GM19238 (cell line): ENCODE data around the gene NANOG.
"Not testable (repeated sequence)": the region's sequence is repeated elsewhere in the genome, so short reads cannot be mapped to it uniquely, and the experiment has no call there.

Source experiments
- DNase-seq: peaks from one replicate; pipeline ENCODE4 v3.0.0; 2011; ENCODE audit warnings: low spot score; ENCODE audit not compliant: insufficient read length

The NANOG gene

GRCh38 chr12:7788884-7789528, at the start of gene NANOG:
Gene NANOG (plus strand): TSS chr12:7789402. CDS start chr12:7789615, 213 bp downstream.
- DNase-seq = not testable (repeated sequence)

DNA sequence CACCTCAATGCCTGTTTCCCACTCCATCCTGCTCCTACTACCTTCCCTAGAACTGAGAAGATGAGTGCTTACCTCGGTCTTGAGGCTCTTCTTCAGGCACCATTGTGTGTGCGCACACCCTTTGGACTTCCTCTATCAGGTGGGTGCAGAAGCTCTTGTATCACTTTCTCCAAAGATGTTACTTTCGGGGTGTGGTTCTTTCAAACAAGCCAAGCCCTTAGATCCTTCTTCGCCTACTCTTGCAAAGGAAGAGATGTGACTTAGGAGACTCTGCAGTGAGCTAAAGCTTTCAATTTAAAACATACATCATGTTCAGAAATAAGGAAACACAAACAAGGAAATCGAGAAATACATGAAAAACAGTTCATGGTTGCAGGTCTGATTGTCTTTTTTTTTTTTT, 42.0 kb upstream of the NANOG start, which contains the start of gene CLEC4C:
Gene CLEC4C, minus strand, starts transcription at position 130 of the 400 bp plus-strand sequence. Its CDS starts 27 bp downstream, at position 103.
- DNase-seq = peak; percentile 7

DNA sequence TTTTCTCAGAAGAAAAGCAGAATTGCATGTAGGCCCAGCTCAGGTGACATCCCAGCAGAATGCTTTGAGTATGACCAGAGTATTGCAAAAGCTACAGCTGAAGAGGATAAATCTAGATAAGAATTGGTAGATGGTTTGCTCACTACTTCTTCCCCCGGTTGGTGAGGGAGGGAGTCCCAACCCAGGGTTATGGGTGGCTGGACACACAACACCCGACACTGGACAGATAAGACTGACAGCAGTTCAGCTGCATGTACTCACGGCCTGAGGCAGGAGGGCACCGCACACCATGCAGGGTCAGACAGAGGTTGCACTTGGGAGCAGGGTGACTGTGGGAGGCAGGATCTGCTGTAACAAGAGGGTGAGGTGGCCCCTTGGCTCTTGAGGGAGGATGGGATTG, 40.4 kb upstream of the NANOG start:
- no peak for DNase-seq

- peak; percentile 10 for DNase-seq
These were observed 39.8 kb upstream of the NANOG start for GRCh38 chr12:7749442-7749841.

DNA sequence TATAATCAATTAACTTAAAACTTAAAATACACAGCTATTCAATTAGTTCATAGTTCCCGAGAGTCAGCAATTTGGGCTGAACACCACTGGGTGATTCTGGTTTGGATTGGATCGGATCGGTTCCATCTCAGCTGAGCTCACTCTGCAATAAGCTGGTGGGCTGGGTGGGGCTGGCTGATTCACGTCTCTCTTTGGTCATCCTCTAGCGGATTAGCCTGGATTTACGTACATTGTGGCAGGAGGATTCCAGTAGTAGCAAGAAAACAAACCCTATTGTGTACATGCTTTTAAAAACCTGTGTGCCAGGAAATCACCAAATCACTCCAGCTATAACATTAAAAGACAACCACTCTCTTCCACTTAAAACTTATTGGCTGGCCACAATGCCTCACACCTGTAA, 38.9 kb upstream of the NANOG start:
- no peak for DNase-seq

DNA sequence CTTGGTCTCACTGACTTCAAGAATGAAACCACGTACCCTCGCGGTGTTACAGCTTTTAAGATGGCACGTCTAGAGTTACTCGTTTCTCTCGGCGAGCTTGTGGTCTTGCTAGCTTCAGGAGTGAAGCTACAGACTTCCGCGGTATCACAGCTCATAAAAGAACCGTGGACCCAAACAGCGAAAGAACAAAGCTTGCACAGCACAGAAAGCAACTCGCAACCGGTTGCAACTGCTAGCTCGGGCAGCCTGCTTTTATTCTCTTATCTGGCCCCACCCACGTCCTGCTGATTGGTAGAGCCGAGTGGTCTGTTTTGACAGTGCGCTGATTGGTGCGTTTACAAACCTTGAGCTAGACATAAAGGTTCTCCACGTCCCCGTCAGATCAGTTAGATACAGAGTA, 37.8 kb upstream of the NANOG start:
- no peak for DNase-seq

- DNase-seq = not testable (repeated sequence)
These were observed 37.0 kb upstream of the NANOG start for GRCh38 chr12:7751941-7752922.

GRCh38 chr12:7755668-7756067, 33.5 kb upstream of the NANOG start:
- DNase-seq = not testable (repeated sequence)

DNA sequence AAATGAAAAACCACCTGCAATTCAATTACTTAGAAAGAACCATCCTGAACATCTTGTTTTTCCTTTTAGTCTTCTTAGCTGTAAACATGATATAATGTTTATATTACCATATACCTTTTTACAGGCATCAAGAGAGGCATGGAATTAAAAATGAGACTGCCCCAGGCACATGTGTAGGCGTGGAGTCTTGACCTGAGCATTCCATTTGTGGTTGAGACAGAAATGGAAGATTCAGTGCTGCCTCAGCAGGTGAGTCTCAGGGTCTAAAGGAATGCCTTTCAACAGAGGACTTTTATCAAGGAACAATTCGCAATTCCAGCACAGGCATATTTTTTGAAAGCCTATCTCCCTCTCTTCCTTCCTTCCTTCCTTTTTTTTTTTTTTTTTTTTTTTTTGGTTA, 32.2 kb upstream of the NANOG start:
- DNase-seq = no peak

DNA sequence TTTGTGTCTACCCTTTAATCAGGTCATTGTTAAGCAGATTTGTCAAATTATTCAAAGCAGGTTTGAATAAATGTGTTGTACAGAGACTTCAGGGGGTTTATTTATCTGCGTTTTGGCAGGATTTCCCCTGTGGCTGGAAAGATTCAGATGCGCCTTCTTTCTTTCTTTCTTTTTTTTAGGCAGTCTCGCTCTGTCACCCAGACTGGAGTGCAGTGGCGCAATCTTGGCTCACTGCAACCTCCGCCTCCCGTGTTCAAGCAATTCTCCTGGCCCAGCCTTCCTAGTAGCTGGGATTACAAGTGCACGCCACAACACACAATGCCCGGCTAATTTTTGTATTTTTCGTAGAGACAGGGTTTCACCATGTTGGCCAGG, 30.4 kb upstream of the NANOG start:
- DNase-seq = no peak

GRCh38 chr12:7769999-7770398, 19.2 kb upstream of the NANOG start:
- no peak for DNase-seq

DNA sequence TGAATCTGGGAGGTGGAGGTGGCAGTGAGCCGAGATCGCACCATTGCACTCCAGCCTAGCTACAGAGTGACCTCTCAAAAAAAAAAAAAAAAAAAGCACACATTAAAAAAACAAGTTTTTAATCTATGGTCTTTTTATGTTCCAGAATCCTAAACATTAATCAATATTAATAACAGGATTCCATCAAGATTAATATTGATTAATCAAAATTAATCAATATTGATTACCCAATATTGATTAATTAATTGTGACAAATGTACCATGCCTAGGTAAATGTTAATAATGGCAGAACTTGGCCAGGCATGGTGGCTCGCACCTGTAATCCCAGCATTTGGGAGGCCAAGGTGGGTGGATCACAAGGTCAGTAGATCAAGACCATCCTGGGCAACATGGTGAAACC, 7.9 kb upstream of the NANOG start:
- no peak for DNase-seq

GRCh38 chr12:7782055-7782454, 7.1 kb upstream of the NANOG start:
- no peak for DNase-seq

GRCh38 chr12:7783433-7783832, 5.8 kb upstream of the NANOG start:
- not testable (repeated sequence) for DNase-seq

- no peak for DNase-seq
These were observed 4.5 kb upstream of the NANOG start for GRCh38 chr12:7784701-7785100.

DNA sequence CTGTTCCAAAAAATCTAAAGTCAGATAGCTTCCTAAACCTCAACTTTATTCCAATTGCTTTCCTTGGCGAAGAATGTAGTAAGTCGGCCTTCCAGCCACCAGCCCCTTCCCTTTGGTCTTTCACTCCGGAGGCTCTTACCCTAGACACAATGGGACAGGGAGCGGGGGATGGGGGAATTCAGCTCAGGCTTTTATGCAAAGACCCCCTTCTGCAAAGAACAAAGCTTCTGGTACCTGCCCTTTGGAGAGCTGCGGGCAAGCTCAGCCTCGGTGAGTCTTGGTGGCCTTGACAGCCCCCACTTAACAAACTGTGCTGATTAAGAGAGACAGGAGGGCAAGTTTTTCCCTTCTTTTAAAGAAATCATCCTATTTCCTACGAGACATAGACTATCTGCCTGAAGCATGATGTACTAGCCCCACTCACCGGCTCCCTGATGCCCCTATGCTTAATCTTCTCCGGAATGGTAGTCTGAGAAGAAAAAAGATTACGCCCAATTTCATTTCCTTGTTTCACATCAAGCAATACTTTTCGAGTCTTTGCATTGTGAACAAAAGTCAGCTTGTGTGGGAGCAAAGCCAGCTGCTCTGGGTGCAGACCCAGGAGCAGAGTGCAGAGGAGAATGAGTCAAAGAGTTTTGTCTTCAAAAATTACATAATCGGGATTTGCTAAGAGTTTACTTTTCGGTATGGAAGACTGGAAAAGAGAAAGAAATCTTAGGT, 1.5 kb upstream of the NANOG start:
- DNase-seq = no peak

DNA sequence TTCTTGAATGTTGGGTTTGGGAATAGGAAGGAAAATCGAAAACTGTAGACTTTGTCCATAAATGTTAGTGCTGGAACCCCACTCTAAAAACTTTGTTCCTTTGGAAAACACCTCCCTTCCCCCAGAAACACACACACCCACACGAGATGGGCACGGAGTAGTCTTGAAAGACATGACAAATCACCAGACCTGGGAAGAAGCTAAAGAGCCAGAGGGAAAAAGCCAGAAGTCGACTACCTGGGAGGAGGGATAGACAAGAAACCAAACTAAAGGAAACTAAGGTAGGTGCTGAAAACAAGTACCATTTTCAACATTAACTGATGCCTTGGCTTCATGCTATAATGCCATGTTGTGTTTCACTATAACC, 925 bp upstream of the NANOG start:
- DNase-seq = no peak

- DNase-seq = no peak
These were observed 4.0 kb downstream of the NANOG start for GRCh38 chr12:7793211-7793610.

DNA sequence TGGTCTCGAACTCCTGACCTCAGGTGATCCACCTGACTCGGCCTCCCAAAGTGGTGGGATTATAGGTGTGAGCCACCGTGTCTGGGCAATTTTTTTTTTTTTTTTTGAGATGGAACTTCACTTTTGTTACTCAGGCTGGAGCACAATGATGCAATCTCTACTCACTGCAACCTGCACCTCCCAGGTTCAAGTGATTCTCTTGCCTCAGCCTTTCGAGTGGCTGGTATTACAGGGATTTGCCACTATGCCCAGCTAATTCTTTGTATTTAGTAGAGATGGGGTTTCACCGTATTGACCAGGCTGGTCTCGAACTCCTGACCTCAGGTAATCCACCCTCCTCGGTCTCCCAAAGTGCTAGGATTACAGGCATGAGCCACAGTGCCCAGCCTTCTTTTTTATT, 8.1 kb downstream of the NANOG start:
- not testable (repeated sequence) for DNase-seq

- DNase-seq = no peak
These were observed 8.6 kb downstream of the NANOG start for GRCh38 chr12:7797698-7798398.

DNA sequence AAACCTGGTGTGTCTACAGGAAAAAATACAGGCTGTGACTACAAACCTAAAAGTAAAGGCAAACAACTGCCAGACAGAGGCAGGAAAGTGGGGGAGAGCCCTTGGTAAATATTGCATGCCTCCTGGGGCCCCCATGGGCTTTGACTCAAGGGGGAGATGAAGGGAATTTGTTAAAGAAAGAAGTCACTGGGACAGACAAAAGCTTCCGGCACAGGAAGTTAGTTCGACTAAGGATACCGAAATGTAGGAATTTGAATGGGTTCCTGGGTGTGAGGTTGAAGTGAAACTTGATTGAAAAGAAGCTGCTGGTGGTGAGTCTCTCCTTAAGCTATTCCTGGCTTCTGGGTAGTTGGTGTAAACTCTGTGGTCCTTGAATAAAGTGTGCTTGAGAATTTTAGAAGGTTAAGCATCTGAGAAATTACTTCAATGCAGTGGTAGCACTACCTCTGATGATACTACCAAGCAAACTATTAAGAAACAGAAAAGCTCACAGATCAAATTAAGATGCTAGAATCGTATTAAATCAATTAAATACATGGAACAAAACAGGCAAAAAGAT, 9.6 kb downstream of the NANOG start:
- DNase-seq = not testable (repeated sequence)
